CD4-positive, alpha-beta memory T cell (primary cell): ENCODE results near the gene TDRD9. TPM values are rescaled to one million over a fixed set of nuclear protein-coding genes. Genes with fewer than 3 reads are reported as not detected.

Experiments used
- CTCF ChIA-PET: fragments of 350-600 bp; sonication (Branson Sonifier 250); formaldehyde crosslinking; loops from one replicate; lab custom pipeline; 2021; ENCODE audit warnings: inconsistent platforms; ENCODE audit not compliant: partially characterized antibody; lab: Charles Lee
- POLR2A ChIA-PET: fragments of 350-600 bp; sonication (Branson Sonifier 250); formaldehyde crosslinking; loops from one replicate; lab custom pipeline; 2021; ENCODE audit not compliant: partially characterized antibody; lab: Charles Lee
- DNase-seq, 5 donors: peaks; one replicate each; pipeline versions ENCODE4 v3.0.0 to v3.0.0-alpha.2; 2020 to 2022; ENCODE audit warnings: mixed read lengths in 1 of 5
- H3K27ac ChIP-seq: one replicate; pipeline ENCODE4 v1.7.0; 2013; ENCODE audit warnings: low read depth, low read length
- H3K27me3 ChIP-seq: 2 replicates; pipeline ENCODE4 v1.7.0; 2013; ENCODE audit warnings: mild to moderate bottlenecking, low read length, moderate library complexity; ENCODE audit not compliant: insufficient read depth
- H3K36me3 ChIP-seq: 2 replicates; pipeline ENCODE4 v1.7.0; 2013; ENCODE audit warnings: mild to moderate bottlenecking, low read length, moderate library complexity; ENCODE audit not compliant: insufficient read depth
- H3K4me1 ChIP-seq: 2 replicates; pipeline ENCODE4 v1.7.0; 2013; ENCODE audit warnings: mild to moderate bottlenecking, low read length, moderate library complexity; ENCODE audit not compliant: insufficient read depth
- H3K4me3 ChIP-seq, 2 donors: one replicate each; pipeline ENCODE4 v1.7.0; 2013; ENCODE audit warnings: low read length in 2 of 2, mild to moderate bottlenecking in 1 of 2
- H3K9me3 ChIP-seq, 2 donors: one replicate each; pipeline ENCODE4 v1.7.0; 2013; ENCODE audit warnings: low read length in 2 of 2, control low read depth in 1 of 2; ENCODE audit not compliant: control insufficient read depth in 1 of 2
- H3K27ac Mint-ChIP-seq, 7 donors: one replicate each; pipeline ENCODE4 v1.8.0; 2020 to 2021; ENCODE audit warnings: mixed read lengths in 7 of 7, mild to moderate bottlenecking in 6 of 7, inconsistent platforms in 3 of 7, moderate library complexity in 3 of 7
- H3K27me3 Mint-ChIP-seq, 2 donors: one replicate each; pipeline ENCODE4 v1.8.0; 2020 to 2021; ENCODE audit warnings: mixed read lengths in 2 of 2
- H3K36me3 Mint-ChIP-seq, 2 donors: one replicate each; pipeline ENCODE4 v1.8.0; 2020 to 2021; ENCODE audit warnings: mixed read lengths in 2 of 2, inconsistent platforms in 1 of 2, mild to moderate bottlenecking in 1 of 2
- H3K4me1 Mint-ChIP-seq, 4 donors: one replicate each; pipeline ENCODE4 v1.8.0; 2020 to 2021; ENCODE audit warnings: mixed read lengths in 4 of 4, mild to moderate bottlenecking in 1 of 4
- H3K4me3 Mint-ChIP-seq, 8 donors: one replicate each; pipeline ENCODE4 v1.8.0; 2020 to 2021; ENCODE audit warnings: mixed read lengths in 8 of 8, mild to moderate bottlenecking in 7 of 8, moderate library complexity in 6 of 8, inconsistent platforms in 3 of 8
- H3K9me3 Mint-ChIP-seq, 8 donors: one replicate each; pipeline ENCODE4 v1.8.0; 2020 to 2021; ENCODE audit warnings: mixed read lengths in 8 of 8, mild to moderate bottlenecking in 5 of 8, inconsistent platforms in 3 of 8, moderate library complexity in 1 of 8
- intact Hi-C: fragments of 100-400 bp; cut with micrococcal nuclease; formaldehyde crosslinking; loops from one replicate; pipeline ENCODE4 v1.15.1; 2023
- polyA plus RNA-seq, 2 donors: library from polyadenylated mRNA; unstranded; fragments of 300-500 nt; fragmentation: Illumina TruSeq; gene quantifications; one replicate each; pipeline ENCODE4 v1.2.3, GENCODE V29; 2021
- total RNA-seq, 2 experiments: library from RNA; stranded (reverse); gene quantifications; one replicate each; pipeline ENCODE4 v1.2.3, GENCODE V29; 2021

Gene TDRD9
- total and polyA plus RNA-seq, 4 experiments from 2014 or later, result 0.28 to 1.2 (median 0.59) TPM

DNA sequence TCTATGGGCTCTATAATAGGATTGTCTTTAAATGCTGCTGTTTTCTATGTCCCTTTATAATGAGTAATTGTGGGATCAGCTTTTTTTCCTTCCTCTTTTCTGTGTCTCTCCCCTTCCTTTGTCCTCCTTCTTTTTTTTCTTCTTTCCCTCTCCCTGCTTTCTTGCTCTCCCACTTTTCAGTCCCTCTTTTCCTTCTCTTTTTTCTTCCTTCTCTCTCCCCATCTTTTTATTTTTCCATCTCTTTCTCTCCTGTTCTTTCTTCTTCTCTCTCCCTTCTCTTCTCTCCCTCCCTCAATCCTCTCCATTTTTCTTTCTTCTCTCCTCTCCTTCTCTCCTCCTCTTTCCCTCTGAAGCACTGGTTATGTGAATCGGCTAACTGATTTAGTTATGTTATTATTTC lies 76.6 kb downstream of the TDRD9 start:
- H3K4me1 Mint-ChIP-seq, result no peaks in the 10 kb centered on the region
- POLR2A ChIA-PET, result no interaction called here
- peaks cover 5 to 8% of the 10 kb centered on the region in 2 donors for H3K27me3 Mint-ChIP-seq
- Histone ChIP-seq H3K4me3 (no peak overlapping the region), H3K27me3 (no peaks in the 10 kb centered on the region), H3K27ac (no peak overlapping the region), H3K4me1 (no peaks in the 10 kb centered on the region), H3K36me3 (no peaks in the 10 kb centered on the region), H3K9me3 (no peaks in the 10 kb centered on the region)
- H3K9me3 Mint-ChIP-seq, result no peaks in the 10 kb centered on the region
- no peak overlapping the region for H3K27ac Mint-ChIP-seq
- no peak overlapping the region for H3K4me3 Mint-ChIP-seq
- intact Hi-C loops, result no loop called here
- CTCF ChIA-PET, result no interaction called here
- no peaks in the 10 kb centered on the region for H3K36me3 Mint-ChIP-seq
- DNase-seq, result no peak

DNA sequence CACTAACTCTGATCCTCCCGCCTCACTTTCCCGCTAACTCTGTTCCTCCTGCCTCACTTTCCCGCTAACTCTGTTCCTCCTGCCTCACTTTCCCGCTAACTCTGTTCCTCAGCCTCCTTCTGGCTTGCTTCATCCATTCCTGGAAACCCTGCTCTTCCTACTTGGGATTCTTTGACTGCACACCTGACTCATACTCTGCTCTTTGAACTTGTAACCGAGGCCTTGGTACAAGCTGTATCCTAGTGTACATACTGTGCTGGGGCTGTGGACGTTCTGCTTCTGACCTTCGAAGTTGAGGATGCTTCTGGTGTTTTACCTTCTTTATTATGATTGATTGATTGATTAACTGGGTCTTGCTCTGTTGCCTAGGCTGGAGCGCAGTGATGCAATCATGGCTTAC lies 77.2 kb downstream of the TDRD9 start:
- no peaks in the 10 kb centered on the region for H3K9me3 ChIP-seq
- no peaks in the 10 kb centered on the region for H3K4me1 ChIP-seq
- H3K4me3 ChIP-seq, result no peak overlapping the region
- POLR2A ChIA-PET, result no interaction called here
- H3K36me3 Mint-ChIP-seq, result no peaks in the 10 kb centered on the region
- H3K27me3 Mint-ChIP-seq, result peaks cover 5 to 8% of the 10 kb centered on the region in 2 donors
- H3K27ac ChIP-seq, result no peak overlapping the region
- no peaks in the 10 kb centered on the region for H3K4me1 Mint-ChIP-seq
- DNase-seq, result no peak
- no peaks in the 10 kb centered on the region for H3K36me3 ChIP-seq
- intact Hi-C loops, result no loop called here
- no peaks in the 10 kb centered on the region for H3K9me3 Mint-ChIP-seq
- no peak overlapping the region for H3K4me3 Mint-ChIP-seq
- H3K27me3 ChIP-seq, result no peaks in the 10 kb centered on the region
- H3K27ac Mint-ChIP-seq, result no peak overlapping the region
- CTCF ChIA-PET, result no interaction called here

DNA sequence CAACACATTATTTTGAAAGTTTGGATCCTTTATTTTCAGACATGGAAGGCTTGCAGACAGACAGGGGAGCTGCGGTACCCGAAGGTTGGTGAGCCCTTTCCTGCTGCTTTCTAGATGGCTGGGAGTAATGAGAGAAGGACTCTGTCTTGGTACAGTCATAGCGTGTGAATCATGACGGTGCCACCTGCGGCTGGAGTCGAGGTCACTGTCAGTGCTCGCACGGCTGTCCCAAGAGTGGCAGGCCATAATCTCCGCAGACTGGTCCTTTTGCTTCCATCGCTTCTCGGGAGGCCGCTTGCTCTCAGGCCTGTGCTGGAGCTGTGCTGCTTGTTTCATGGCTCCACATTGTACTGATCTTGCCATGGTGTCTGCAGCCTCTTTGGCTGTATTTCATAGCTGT lies 78.9 kb downstream of the TDRD9 start:
- Mint-ChIP-seq H3K4me3 (no peak overlapping the region), H3K27ac (no peak overlapping the region), H3K4me1 (no peaks in the 10 kb centered on the region), H3K27me3 (peaks cover 3 to 5% of the 10 kb centered on the region in 2 donors), H3K36me3 (no peaks in the 10 kb centered on the region), H3K9me3 (no peaks in the 10 kb centered on the region)
- DNase-seq, result no peak
- ChIA-PET CTCF (no interaction called here), POLR2A (no interaction called here)
- H3K4me1 ChIP-seq, result no peaks in the 10 kb centered on the region
- no peaks in the 10 kb centered on the region for H3K9me3 ChIP-seq
- no peak overlapping the region for H3K27ac ChIP-seq
- no peak overlapping the region for H3K4me3 ChIP-seq
- intact Hi-C loops, result no loop called here
- no peaks in the 10 kb centered on the region for H3K27me3 ChIP-seq
- no peaks in the 10 kb centered on the region for H3K36me3 ChIP-seq

DNA sequence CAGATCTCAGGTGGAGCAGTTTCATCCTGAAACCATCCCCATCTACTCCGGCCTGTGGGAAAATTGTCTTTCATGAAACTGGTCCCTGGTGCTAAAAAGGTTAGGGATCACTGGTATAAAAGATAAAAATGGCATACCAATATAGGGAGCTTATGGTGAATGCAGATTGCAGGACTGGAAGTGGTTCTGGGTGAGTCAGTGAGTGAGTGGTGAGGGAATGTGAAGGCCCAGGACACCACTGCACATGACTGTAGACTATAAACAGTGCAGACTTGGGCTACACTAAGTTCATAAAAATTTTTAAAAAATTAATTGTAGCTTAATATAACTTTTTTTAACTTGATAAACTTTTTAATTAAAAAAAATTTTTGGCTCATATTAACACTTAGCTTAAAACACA lies 81.0 kb downstream of the TDRD9 start:
- Mint-ChIP-seq H3K4me3 (no peak overlapping the region), H3K27ac (no peak overlapping the region), H3K9me3 (no peaks in the 10 kb centered on the region), H3K36me3 (no peaks in the 10 kb centered on the region), H3K27me3 (peaks cover 5% of the 10 kb centered on the region in 2 donors), H3K4me1 (no peaks in the 10 kb centered on the region)
- DNase-seq, result no peak
- Histone ChIP-seq H3K27me3 (no peaks in the 10 kb centered on the region), H3K36me3 (no peaks in the 10 kb centered on the region), H3K27ac (no peak overlapping the region), H3K4me1 (no peaks in the 10 kb centered on the region), H3K9me3 (no peaks in the 10 kb centered on the region), H3K4me3 (no peak overlapping the region)
- CTCF ChIA-PET, result no interaction called here
- POLR2A ChIA-PET, result no interaction called here
- intact Hi-C loops, result no loop called here

DNA sequence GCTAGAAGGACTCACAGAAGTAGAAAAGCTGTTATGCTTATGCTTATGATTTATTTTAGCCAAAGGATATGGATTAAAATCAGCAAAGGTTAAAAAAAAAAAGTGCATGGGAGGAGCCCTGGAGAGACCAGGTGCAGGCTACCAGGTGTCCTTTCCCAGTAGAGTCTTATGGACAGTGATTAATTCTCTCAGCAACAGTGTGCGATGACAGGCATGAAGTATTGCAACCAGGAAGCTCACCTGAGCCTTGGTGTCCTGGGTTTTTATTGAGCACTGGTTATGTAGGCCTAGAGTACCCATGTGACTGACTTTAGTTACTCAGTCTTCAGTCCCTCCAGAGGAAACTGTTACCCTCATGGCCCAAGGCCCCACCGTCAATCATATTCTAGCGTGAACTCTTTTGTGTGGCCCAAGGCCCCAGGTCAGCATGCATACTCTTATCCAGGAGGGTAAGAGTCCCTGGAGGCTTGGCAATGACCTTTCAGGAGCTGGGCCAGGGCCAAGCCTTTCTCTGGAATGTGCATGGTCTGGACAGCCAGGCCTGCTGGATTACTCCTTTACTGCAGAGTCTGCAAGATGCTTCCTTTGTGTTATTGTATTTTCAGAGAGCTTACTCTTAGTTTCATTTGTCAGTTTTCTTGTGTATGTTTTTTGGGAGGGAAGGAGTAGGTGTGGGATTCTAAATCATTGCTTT lies 83.7 kb downstream of the TDRD9 start:
- intact Hi-C loops, result no loop called here
- CTCF ChIA-PET, result no interaction called here
- Mint-ChIP-seq H3K9me3 (no peaks in the 10 kb centered on the region), H3K27me3 (peaks cover 6 to 12% of the 10 kb centered on the region in 2 donors), H3K4me3 (no peak overlapping the region), H3K36me3 (no peaks in the 10 kb centered on the region), H3K27ac (no peak overlapping the region), H3K4me1 (no peaks in the 10 kb centered on the region)
- Histone ChIP-seq H3K36me3 (no peaks in the 10 kb centered on the region), H3K27me3 (no peaks in the 10 kb centered on the region), H3K4me3 (no peak overlapping the region), H3K9me3 (no peaks in the 10 kb centered on the region), H3K27ac (no peak overlapping the region), H3K4me1 (no peaks in the 10 kb centered on the region)
- no peak for DNase-seq
- POLR2A ChIA-PET, result no interaction called here

GRCh38 chr14:104014764-104015163 lies 86.5 kb downstream of the TDRD9 start:
- H3K4me1 ChIP-seq, result no peaks in the 10 kb centered on the region
- Mint-ChIP-seq H3K36me3 (no peaks in the 10 kb centered on the region), H3K4me3 (no peak overlapping the region), H3K27me3 (peaks cover 12 to 20% of the 10 kb centered on the region in 2 donors), H3K4me1 (no peaks in the 10 kb centered on the region), H3K9me3 (no peaks in the 10 kb centered on the region), H3K27ac (no peak overlapping the region)
- DNase-seq, result no peak
- H3K27ac ChIP-seq, result no peak overlapping the region
- H3K9me3 ChIP-seq, result no peaks in the 10 kb centered on the region
- H3K27me3 ChIP-seq, result no peaks in the 10 kb centered on the region
- ChIA-PET CTCF (no interaction called here), POLR2A (no interaction called here)
- no peaks in the 10 kb centered on the region for H3K36me3 ChIP-seq
- no peak overlapping the region for H3K4me3 ChIP-seq
- intact Hi-C loops, result no loop called here

DNA sequence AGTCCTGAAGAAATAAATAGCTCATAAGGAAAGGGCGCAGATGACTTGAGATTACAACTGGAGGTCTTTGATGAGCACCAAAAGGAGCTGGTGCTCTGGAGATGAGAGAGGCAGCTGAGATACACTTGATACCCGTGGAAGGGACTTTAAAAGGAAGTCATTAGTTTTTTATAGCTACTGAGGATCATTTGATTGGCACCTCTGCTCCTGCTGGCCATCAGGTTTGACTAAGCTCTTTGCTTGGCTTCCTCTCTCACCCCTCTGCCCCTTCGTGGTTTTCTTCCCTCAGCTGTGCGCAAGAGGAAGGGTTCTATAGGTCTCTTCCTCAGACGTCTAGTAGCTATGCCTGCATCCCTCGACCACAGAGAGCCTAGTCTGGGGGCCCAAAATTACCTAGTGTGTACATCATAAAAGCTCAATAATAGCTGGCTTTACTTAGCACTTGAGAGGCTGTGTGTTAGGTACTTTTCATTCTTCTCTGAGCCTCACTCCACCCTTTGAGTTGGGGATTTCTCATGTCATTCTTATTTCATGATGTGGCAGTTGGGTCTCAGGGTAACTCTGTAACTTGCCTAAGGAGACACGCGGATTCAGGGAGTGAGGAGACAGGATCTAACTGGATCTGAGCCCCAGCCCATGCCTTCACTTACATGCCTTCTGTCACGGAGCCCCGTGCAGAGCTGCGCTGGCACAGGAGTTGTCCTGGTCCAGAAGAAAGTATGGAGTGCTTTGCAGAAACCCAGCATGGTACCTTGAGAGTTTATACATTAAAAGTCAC lies 88.8 kb downstream of the TDRD9 start:
- Mint-ChIP-seq H3K27ac (no peak overlapping the region), H3K27me3 (peaks cover 20 to 30% of the 10 kb centered on the region in 2 donors), H3K4me1 (no peaks in the 10 kb centered on the region), H3K36me3 (no peaks in the 10 kb centered on the region), H3K4me3 (no peak overlapping the region), H3K9me3 (no peaks in the 10 kb centered on the region)
- intact Hi-C loops, result no loop called here
- DNase-seq, result no peak
- Histone ChIP-seq H3K36me3 (no peaks in the 10 kb centered on the region), H3K27ac (no peak overlapping the region), H3K27me3 (no peaks in the 10 kb centered on the region), H3K4me3 (no peak overlapping the region), H3K9me3 (no peaks in the 10 kb centered on the region), H3K4me1 (no peaks in the 10 kb centered on the region)
- ChIA-PET CTCF (interaction anchor here (0.9 to 1.6 kb wide), 3 partner anchors 61 to 557 kb away, joined by 3 to 5 read pairs (median 3); no protein-coding TSS in a partner anchor), POLR2A (no interaction called here)
